Measurements from ENCODE around the gene ZFYVE28.

ZFYVE28 gene

DNA sequence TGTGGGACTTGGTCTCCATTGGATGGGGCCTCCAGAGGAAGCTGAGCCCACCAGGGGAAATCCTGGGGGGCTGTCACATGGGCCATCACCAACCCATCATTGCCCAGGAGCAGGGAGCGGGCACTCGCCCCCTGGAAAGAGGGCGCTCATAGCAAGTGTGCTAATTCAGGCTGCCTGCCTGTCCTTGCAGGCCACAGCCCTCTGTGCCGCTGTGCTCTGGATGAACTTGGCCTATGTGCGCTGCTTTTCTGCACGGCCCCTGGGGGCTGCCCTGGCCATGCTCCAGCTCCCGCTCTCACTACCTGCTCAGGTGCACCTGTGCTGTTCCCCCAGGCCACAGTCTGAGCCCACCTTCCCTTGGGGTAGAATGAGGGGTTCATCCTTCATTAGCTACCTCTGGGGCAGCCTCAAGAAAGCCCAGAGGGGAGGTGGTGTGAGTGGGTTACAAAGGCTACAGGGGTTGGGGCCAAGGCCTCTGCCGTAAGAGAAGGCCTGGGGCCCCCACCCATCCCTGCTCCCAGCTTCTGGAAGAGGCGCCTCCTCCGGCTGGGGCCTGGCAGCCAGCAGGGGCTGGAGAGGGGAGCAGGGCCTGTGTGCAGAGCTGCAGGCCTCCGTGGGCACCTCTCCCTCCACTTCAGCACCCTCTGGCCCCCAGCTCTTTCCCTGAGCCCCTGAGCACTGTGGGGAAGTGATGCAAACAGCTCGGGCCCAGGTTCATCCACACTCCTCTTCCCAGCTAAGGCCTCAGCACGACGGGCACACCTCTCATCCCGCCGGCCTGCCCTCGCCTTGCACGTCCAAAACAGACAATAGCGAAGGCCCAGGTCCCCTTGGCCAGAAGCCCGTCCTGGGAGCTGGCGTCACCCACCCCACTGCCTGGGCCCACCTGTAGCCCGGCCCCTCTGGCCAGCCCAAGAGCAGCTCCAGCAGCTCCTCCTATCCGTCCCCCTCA lies 9.2 kb upstream of the ZFYVE28 start:
- H2AFZ ChIP-seq, result no peak overlapping the region
- no peaks in the 10 kb centered on the region for H3K79me2 ChIP-seq
- no peak overlapping the region for H3K4me2 ChIP-seq (ENCODE audit: low read length)
- no peak overlapping the region for H3K4me3 ChIP-seq (ENCODE audit: low read depth, low read length)
- H3K9ac ChIP-seq, result no peak overlapping the region
- no peak for TF ChIP-seq CTCF (IDR thresholded peaks at IDR 0.05)
- no peaks in the 10 kb centered on the region for H3K4me1 ChIP-seq
- no peaks in the 10 kb centered on the region for H3K36me3 ChIP-seq (ENCODE audit: control insufficient read depth, insufficient read depth, low read length)
- no peak overlapping the region for H3K27ac ChIP-seq
- no peaks in the 10 kb centered on the region for H3K27me3 ChIP-seq (ENCODE audit: control insufficient read depth, insufficient read depth, low read length)
- no peaks in the 10 kb centered on the region for H3K9me3 ChIP-seq (ENCODE audit: control insufficient read depth, low read length)

DNA sequence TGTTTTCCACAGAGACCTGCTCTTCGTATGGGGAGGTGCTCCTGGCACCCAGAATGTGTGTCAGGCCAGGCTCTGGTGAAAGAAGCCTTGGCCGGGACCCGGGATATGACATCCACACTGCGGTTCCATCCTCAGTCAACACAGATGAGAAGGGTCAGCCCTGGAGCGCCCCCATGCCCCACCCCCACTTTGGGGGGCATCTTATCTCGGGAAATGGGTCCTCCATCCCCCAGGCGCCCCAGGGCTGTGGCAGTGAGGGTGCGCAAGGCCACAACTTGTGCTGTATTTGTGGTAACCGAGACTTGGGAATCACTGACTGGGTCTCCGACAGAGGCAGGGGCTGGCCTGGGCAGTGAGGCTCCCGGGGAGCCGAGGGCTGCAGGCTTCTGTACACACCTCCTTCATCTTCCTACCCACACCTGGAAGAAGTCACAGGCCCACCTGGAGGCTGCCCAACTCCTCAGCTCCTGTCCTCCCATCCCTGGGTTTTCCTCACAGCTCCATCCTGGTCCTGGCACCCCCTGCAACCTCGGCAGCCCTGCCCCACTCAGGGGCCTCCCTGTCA lies 8.3 kb upstream of the ZFYVE28 start:
- H3K4me2 ChIP-seq (ENCODE audit: low read length), result no peak overlapping the region
- no peak for TF ChIP-seq CTCF (IDR thresholded peaks at IDR 0.05)
- H2AFZ ChIP-seq, result no peak overlapping the region
- H3K9me3 ChIP-seq (ENCODE audit: control insufficient read depth, low read length), result no peaks in the 10 kb centered on the region
- no peaks in the 10 kb centered on the region for H3K36me3 ChIP-seq (ENCODE audit: control insufficient read depth, insufficient read depth, low read length)
- H3K27ac ChIP-seq, result no peak overlapping the region
- H3K4me1 ChIP-seq, result no peaks in the 10 kb centered on the region
- H3K79me2 ChIP-seq, result no peaks in the 10 kb centered on the region
- H3K9ac ChIP-seq, result no peak overlapping the region
- no peak overlapping the region for H3K4me3 ChIP-seq (ENCODE audit: low read depth, low read length)
- no peaks in the 10 kb centered on the region for H3K27me3 ChIP-seq (ENCODE audit: control insufficient read depth, insufficient read depth, low read length)

GRCh38 chr4:2426069-2426397 lies 7.6 kb upstream of the ZFYVE28 start:
- no peak overlapping the region for H3K4me3 ChIP-seq (ENCODE audit: low read depth, low read length)
- no peaks in the 10 kb centered on the region for H3K27me3 ChIP-seq (ENCODE audit: control insufficient read depth, insufficient read depth, low read length)
- no peak overlapping the region for H3K9ac ChIP-seq
- H3K79me2 ChIP-seq, result no peaks in the 10 kb centered on the region
- no peaks in the 10 kb centered on the region for H3K9me3 ChIP-seq (ENCODE audit: control insufficient read depth, low read length)
- no peak overlapping the region for H3K4me2 ChIP-seq (ENCODE audit: low read length)
- H3K27ac ChIP-seq, result no peak overlapping the region
- no peak for TF ChIP-seq CTCF (IDR thresholded peaks at IDR 0.05)
- H3K4me1 ChIP-seq, result no peaks in the 10 kb centered on the region
- H3K36me3 ChIP-seq (ENCODE audit: control insufficient read depth, insufficient read depth, low read length), result no peaks in the 10 kb centered on the region
- H2AFZ ChIP-seq, result no peak overlapping the region

DNA sequence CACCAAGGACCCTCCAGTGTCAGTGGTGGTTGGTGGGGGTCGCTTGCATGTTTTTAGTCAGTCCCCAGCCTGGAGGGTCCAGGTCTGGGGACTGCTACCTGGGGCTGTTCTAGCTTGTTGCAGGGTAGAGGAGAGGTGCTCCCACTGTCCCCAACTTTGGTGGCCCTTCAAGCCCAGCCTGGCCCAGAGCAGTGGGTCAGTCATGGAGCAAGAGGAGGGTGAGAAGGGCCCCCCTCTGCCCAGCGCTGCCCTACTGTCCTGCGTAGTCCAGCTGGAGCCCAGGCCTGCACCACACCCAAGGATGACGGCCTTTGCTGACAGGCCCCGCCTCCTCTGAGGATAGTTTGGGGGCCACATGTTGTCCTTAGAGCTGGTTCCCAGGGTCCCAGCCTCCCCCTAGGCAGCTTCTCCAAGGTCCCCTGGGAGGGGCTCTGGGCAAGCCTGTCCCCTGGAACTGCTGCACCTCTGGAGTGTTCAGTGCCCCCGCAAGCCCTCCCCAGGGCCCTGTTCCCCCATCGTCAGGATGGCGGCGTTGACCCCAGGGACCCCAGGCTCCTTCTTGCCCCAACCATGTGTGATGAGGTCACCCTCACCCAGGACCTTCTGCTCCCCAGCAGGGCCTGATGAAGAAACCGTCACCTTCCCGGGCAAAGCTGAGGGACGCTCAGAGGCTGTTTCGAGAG lies 7.1 kb upstream of the ZFYVE28 start:
- no peaks in the 10 kb centered on the region for H3K9me3 ChIP-seq (ENCODE audit: control insufficient read depth, low read length)
- H3K79me2 ChIP-seq, result no peaks in the 10 kb centered on the region
- H3K36me3 ChIP-seq (ENCODE audit: control insufficient read depth, insufficient read depth, low read length), result no peaks in the 10 kb centered on the region
- H3K27ac ChIP-seq, result no peak overlapping the region
- H3K4me2 ChIP-seq (ENCODE audit: low read length), result no peak overlapping the region
- no peak overlapping the region for H2AFZ ChIP-seq
- H3K4me3 ChIP-seq (ENCODE audit: low read depth, low read length), result no peak overlapping the region
- H3K9ac ChIP-seq, result no peak overlapping the region
- H3K4me1 ChIP-seq, result no peaks in the 10 kb centered on the region
- TF ChIP-seq CTCF (IDR thresholded peaks at IDR 0.05), result no peak
- no peaks in the 10 kb centered on the region for H3K27me3 ChIP-seq (ENCODE audit: control insufficient read depth, insufficient read depth, low read length)
